ENCODE results near the gene CBFA2T3.

The CBFA2T3 gene

DNA sequence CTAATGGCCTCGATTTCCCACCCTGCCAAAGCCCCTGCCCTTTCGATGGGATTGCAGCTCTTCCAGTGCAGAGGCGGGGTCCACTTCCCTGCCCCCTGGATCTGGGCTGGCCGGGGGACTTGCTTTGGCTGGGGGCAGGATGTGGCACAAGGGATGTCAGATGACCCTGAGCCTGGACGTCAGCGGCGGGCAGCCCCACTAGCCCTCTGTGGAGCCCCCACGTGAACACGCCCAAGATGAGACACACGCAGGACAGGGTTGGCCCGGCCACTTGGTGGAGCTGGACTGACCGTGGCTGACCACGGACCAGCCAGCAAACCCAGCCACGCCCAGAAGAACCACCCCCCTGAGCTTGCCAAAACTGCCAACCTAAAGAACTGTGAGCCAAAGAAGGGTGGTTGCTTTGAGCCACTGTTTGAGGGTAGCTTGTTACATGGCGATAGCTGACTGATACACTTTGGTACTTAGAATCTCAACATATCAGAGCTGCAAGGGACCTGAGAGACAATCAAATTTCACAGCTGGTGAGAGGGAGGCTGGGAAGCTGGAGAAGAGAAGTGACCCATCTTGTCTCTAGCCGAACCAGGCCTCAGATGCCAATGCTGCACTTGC is 63.9 kb downstream of the CBFA2T3 start:
- intact Hi-C loops (cut with DNase I; ENCODE audit: low total_unique reads): no loop called here
- peaks cover 0 to 16% (median 3%) of the 10 kb centered on the region in 4 donors for H3K4me1 ChIP-seq
- no peak overlapping the region for H3K4me3 ChIP-seq

GRCh38 chr16:88912556-88912955 is 64.5 kb downstream of the CBFA2T3 start:
- intact Hi-C loops (cut with DNase I; ENCODE audit: low total_unique reads): no loop called here
- Histone ChIP-seq H3K27me3 (peaks cover 0 to 83% of the 10 kb centered on the region in 2 donors), H3K9me3 (no peaks in the 10 kb centered on the region), H3K27ac (no peak overlapping the region), H3K4me3 (no peak overlapping the region), H3K36me3 (no peaks in the 10 kb centered on the region), H3K4me1 (peaks cover 0 to 16% (median 3%) of the 10 kb centered on the region in 4 donors)
- TF ChIP-seq CTCF (IDR thresholded peaks at IDR 0.05): no peak
- no peak for DNase-seq

More for the DNA sequence above, 63.9 kb downstream of the CBFA2T3 start:
- Histone ChIP-seq H3K9me3 (no peaks in the 10 kb centered on the region), H3K36me3 (no peaks in the 10 kb centered on the region), H3K27ac (no peak overlapping the region), H3K27me3 (peaks cover 0 to 88% of the 10 kb centered on the region in 2 donors)
- TF ChIP-seq CTCF (IDR thresholded peaks at IDR 0.05): no peak
- no peak for DNase-seq

DNA sequence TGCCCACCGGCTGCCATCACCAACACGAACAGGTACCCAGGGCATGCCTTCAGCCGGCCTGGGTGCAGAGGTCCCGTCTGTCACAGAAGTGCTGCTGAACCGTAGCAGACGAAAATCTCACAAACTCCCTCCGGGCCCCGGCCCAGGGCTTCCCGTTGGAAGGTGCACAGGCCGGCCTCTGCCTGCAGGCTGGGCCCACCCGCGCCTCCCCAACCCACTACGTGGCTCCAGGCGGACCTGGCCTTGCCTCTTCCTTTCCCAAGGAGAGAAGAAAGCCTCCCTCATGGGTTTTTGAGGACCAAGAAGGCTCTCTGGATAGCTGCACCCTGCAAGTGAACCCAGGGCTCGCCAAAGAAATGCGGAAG is 65.1 kb downstream of the CBFA2T3 start:
- no peak for TF ChIP-seq CTCF (IDR thresholded peaks at IDR 0.05)
- intact Hi-C loops (cut with DNase I; ENCODE audit: low total_unique reads): no loop called here
- no peak overlapping the region for H3K4me3 ChIP-seq
- H3K27me3 ChIP-seq: peaks cover 0 to 85% of the 10 kb centered on the region in 2 donors
- peaks cover 0 to 16% (median 3%) of the 10 kb centered on the region in 4 donors for H3K4me1 ChIP-seq
- no peak overlapping the region for H3K27ac ChIP-seq
- no peak for DNase-seq
- no peaks in the 10 kb centered on the region for H3K36me3 ChIP-seq
- no peaks in the 10 kb centered on the region for H3K9me3 ChIP-seq

DNA sequence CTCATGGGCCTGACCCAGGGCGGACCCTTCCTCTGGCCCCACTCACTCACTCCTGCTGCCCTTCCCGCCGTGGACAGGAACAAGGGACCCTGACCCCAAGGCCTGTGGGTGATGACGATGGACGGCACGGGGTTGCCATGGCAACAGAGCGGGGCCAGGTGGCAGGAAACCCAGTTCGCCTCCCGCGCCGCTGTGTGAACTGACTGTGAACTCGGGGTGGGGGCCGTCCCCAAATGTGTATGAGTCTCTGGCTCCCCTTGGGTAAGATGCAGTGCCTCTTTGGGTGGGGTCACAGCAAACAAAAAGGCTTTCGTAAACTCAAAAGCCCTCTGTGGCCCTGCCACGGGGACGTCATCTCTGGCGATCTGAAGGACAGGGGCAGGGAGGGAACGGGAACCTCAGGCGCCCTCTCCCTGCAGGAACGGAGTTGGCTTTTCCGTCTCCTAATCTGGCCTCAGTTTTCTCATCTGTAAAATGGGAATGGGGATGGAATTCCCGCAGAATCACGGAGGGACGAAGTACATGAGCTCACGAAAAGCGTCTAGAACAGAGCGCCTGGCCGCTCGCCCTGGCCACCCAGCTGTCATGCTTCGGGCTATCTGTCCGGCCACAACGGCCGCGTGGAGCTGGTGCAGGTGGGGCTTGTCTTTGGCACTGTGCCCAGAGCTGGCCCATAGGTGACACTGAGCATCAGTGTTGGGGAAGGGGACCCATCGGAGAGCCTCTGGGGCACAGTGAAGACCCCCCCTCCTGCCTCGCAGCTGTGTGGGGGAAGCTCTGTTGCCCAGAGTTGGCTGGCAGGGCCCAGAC is 65.7 kb downstream of the CBFA2T3 start:
- DNase-seq: no peak
- Histone ChIP-seq H3K36me3 (no peaks in the 10 kb centered on the region), H3K4me1 (peaks cover 0 to 16% (median 3%) of the 10 kb centered on the region in 4 donors), H3K27ac (no peak overlapping the region), H3K9me3 (no peaks in the 10 kb centered on the region), H3K4me3 (no peak overlapping the region), H3K27me3 (peaks cover 0 to 80% of the 10 kb centered on the region in 2 donors)
- TF ChIP-seq CTCF (IDR thresholded peaks at IDR 0.05): no peak
- intact Hi-C loops (cut with DNase I; ENCODE audit: low total_unique reads): no loop called here

- no peak overlapping the region for H3K4me3 ChIP-seq
- DNase-seq: no peak
- H3K4me1 ChIP-seq: peaks cover 0 to 16% (median 3%) of the 10 kb centered on the region in 4 donors
- intact Hi-C loops (cut with DNase I; ENCODE audit: low total_unique reads): no loop called here
- no peak for TF ChIP-seq CTCF (IDR thresholded peaks at IDR 0.05)
- no peak overlapping the region for H3K27ac ChIP-seq
- peaks cover 0 to 74% of the 10 kb centered on the region in 2 donors for H3K27me3 ChIP-seq
- no peaks in the 10 kb centered on the region for H3K36me3 ChIP-seq
- no peaks in the 10 kb centered on the region for H3K9me3 ChIP-seq
These were observed 66.5 kb downstream of the CBFA2T3 start for GRCh38 chr16:88910284-88911135.
